ENCODE measurements around the gene PMFBP1.

DNA sequence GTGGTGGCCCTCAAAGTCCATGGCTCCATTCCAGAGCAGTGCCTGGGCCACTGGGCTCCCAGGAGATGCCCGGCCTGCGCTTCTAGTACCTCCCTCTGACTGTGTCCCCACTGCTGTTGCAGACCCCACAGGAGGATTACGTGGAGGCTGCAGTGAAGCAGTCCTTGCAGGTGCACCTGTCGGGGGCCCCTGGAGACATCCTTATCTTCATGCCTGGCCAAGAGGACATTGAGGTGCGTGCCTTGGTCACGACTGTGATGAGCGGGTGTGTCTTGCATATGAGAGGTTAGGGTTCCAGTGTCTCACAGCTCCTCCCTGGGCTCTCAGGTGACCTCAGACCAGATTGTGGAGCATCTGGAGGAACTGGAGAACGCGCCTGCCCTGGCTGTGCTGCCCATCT, 67.0 kb downstream of the PMFBP1 start:
- TF ChIP-seq, protein P1, sequence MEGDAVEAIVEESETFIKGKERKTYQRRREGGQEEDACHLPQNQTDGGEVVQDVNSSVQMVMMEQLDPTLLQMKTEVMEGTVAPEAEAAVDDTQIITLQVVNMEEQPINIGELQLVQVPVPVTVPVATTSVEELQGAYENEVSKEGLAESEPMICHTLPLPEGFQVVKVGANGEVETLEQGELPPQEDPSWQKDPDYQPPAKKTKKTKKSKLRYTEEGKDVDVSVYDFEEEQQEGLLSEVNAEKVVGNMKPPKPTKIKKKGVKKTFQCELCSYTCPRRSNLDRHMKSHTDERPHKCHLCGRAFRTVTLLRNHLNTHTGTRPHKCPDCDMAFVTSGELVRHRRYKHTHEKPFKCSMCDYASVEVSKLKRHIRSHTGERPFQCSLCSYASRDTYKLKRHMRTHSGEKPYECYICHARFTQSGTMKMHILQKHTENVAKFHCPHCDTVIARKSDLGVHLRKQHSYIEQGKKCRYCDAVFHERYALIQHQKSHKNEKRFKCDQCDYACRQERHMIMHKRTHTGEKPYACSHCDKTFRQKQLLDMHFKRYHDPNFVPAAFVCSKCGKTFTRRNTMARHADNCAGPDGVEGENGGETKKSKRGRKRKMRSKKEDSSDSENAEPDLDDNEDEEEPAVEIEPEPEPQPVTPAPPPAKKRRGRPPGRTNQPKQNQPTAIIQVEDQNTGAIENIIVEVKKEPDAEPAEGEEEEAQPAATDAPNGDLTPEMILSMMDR (optimal IDR thresholded peaks at IDR 0.05 in 1 of 3, IDR thresholded peaks at IDR 0.05 in 1 of 3, conservative IDR thresholded peaks at IDR 0.05 in 1 of 3; ENCODE audit: extremely low read depth in 1 of 3, insufficient read depth in 2 of 3, low read length in 3 of 3) = no peak
- TF ChIP-seq EZH2 (IDR thresholded peaks at IDR 0.05; ENCODE audit: low read length) = no peak

All from keratinocyte (primary cell).